GM19025 (cell line): ENCODE results near the gene KLHL35.
"Not testable (repeated sequence)": the region's sequence is repeated elsewhere in the genome, so short reads cannot be mapped to it uniquely, and the experiment has no call there.

Experiments used
- ATAC-seq: cut with Tn5 transposase; IDR thresholded peaks from one replicate; pipeline ENCODE4 v1.9.1; 2021; ENCODE audit warnings: mild to moderate bottlenecking, low read depth, moderate library complexity; ENCODE audit not compliant: unreplicated experiment

The KLHL35 gene

GRCh38 chr11:75400146-75400865 lies 32.7 kb downstream of the KLHL35 start:
- no peak for ATAC-seq

GRCh38 chr11:75399344-75400145 lies 33.5 kb downstream of the KLHL35 start, which contains the start of gene RPS3:
Gene RPS3 (plus strand): TSS chr11:75399518. CDS start chr11:75399548, 30 bp downstream.
- ATAC-seq, result peak; percentile 92

DNA sequence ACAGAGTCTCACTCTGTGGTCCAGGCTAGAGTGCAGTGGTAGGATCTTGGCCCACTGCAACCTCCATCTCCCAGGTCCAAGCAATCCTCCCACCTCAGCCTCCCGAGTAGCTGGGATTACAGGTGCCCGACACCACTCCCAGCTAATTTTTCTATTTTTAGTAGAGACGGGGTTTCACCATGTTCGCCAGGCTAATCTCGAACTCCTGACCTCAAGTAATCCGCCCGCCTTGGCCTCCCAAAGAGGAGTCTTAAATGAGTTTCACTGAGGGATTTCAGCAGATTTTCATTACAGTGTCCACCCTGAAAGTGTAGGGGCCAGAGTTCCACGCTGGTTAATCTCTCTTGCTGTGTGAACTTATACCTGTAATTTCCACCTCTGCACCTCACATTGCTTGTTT lies 34.1 kb downstream of the KLHL35 start:
- no peak for ATAC-seq

GRCh38 chr11:75394085-75394840 lies 38.7 kb downstream of the KLHL35 start:
- no peak for ATAC-seq

GRCh38 chr11:75389925-75390324 lies 43.1 kb downstream of the KLHL35 start:
- no peak for ATAC-seq

- no peak for ATAC-seq
These were observed 43.8 kb downstream of the KLHL35 start for GRCh38 chr11:75389276-75389605.

DNA sequence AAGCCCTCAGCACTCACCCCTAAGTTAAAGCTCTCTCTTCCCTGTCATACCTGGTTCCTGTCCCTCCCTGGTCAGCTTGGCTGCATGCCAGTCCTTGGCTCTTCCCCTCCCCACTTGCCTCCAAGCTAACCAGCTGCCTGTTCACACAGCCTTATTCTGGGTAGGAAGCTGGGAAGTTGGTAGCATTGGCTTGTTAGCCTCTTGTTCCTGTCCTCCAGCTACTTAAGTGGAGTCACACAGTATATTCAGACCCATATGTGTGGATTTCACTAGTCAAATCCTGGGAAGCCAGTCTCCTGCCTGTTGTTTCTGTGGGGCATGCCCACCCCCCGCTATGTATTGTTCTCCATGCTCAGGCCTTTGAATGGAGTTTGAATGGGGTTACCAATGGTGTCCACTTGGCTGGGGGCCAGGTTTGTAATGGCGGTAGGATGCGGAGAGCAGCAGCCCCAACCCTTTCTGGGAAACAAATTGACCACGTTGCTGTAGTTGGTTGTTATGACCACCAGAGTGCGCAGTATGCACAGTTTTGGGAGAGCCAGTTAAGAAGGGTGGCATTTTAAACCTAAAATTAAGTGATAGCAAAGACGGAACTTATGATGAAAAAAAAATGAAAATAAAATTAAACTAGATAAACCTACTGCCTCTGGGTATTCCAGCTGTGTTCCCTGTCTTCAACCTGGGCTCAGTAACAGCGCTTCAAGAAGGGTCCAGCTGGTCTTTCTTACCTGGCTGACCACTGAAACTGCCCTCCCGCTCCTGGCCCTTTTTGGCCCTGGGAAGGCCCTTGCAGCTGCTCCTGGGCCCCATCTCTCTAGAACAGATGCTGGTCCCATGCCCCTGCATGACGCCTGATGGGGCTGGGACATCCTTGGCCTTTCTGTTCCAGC lies 44.4 kb downstream of the KLHL35 start:
- ATAC-seq, result no peak

- ATAC-seq, result no peak
These were observed 45.2 kb downstream of the KLHL35 start for GRCh38 chr11:75387736-75388294.

- no peak for ATAC-seq
These were observed 45.9 kb downstream of the KLHL35 start for GRCh38 chr11:75386942-75387630.

- no peak for ATAC-seq
These were observed 48.4 kb downstream of the KLHL35 start for GRCh38 chr11:75384438-75385080.

DNA sequence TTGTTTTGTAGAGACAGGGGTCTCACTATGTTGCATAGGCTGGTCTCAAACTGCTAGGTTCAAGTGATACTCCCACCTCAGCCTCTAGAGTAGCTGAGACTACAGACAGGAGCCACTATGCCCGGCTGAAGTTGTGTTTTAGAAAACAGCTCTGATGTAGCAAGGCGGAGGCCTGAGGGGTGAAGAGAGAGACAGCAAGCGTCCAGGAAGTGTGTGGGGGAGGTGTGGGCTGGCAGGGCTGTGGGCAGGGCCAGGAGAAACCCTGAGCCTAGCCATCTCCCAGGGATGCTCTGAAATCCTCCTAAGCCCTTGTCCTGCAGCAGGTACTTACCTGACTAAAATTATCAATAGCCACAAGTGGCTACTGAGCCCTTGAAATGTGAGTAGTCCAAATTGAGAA lies 49.8 kb downstream of the KLHL35 start:
- no peak for ATAC-seq

- no peak for ATAC-seq
These were observed 52.1 kb downstream of the KLHL35 start for GRCh38 chr11:75380716-75381420.

GRCh38 chr11:75380245-75380644 lies 52.8 kb downstream of the KLHL35 start:
- no peak for ATAC-seq

DNA sequence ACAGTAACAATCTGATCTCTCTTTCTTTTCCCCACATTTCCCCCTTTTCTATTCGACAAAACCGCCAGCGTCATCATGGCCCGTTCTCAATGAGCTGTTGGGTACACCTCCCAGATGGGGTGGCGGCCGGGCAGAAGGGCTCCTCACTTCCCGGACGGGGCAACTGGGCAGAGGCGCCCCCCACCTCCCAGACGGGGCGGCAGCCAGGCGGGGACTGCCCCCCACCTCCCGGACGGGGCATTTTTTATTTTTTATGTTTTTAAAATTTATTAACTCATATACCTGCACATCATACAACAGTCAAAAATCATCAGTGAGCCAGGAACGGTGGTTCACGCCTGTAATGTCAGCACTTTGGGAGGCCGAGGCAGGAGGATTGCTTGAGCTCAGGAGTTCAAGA lies 54.2 kb downstream of the KLHL35 start:
- not testable (repeated sequence) for ATAC-seq

DNA sequence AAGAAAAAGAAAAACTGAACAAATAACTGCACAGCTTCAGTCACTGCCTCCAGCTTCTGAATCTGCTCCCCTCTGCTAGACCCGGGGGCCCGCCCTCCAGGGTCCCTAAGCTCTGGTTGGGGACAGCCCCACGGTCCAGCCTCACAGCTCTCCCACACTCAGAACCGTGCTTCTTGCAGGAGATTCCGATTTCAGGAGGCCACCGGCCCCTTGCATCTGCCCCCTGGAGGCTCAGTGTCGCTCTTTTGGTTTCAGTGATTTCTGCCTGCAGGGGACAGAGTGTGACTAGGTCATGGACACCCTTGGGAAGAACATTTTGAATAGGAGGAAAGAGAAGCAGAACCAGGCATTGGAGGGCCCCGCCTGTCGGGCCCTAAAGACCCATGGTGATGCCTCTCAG lies 56.8 kb downstream of the KLHL35 start:
- ATAC-seq, result no peak

GRCh38 chr11:75375626-75376025 lies 57.4 kb downstream of the KLHL35 start:
- no peak for ATAC-seq

DNA sequence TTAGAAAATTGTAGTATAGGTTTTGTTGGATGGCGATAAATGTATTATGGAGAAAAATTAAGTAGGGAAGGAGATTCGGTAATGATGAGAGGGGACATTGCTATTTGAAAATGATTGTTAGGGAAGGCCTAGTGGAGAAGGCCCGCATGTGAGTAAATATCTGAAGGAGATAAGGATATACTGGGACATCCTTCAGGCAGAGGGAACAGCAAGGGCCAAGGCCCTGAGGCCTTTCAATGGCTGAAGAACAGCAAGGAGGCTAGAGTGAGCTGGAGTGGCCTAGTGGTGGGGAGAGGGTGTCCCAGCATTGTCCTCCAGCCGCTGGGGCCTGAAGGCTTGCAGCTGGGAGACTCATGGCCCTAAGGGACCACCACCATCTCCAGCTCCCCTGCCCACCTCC lies 58.4 kb downstream of the KLHL35 start:
- ATAC-seq, result no peak

GRCh38 chr11:75373201-75373600 lies 59.8 kb downstream of the KLHL35 start:
- no peak for ATAC-seq
